Right renal cortex interstitium (tissue), 3 donors: ENCODE results near the gene PLEKHN1. TPM values are rescaled to one million over a fixed set of nuclear protein-coding genes. Genes with fewer than 3 reads are reported as not detected.

Source experiments
- DNase-seq, 3 donors: peaks; one replicate each; pipeline ENCODE4 v3.0.0-alpha.2; 2013; ENCODE audit warnings: low read depth in 3 of 3, low spot score in 2 of 3
- polyA plus RNA-seq, 3 donors: library from polyadenylated mRNA; unstranded; fragments of 120-200 nt; gene quantifications; one replicate each; pipeline ENCODE4 v1.2.1, GENCODE V29; 2013; ENCODE audit not compliant: insufficient read length in 3 of 3

Gene PLEKHN1
- polyA plus RNA-seq, 3 donors = 0.17 to 0.27 (median 0.22) TPM

DNA sequence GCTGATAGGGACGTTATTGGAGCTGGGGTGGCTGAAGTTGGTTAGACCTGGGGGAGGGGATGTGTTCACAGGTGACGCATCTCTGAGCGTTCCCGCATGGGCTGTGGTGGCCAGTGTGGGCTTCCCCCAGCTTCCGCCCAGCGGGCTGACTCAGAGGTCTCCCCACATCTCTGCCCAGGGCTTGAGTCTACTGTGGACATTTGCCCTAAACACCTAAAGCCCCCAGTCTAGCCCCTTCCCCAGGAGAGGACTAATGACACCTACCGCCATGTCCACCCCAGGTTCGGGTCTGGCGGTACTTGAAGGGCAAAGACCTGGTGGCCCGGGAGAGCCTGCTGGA, 55.6 kb downstream of the PLEKHN1 start:
- no peak for DNase-seq

DNA sequence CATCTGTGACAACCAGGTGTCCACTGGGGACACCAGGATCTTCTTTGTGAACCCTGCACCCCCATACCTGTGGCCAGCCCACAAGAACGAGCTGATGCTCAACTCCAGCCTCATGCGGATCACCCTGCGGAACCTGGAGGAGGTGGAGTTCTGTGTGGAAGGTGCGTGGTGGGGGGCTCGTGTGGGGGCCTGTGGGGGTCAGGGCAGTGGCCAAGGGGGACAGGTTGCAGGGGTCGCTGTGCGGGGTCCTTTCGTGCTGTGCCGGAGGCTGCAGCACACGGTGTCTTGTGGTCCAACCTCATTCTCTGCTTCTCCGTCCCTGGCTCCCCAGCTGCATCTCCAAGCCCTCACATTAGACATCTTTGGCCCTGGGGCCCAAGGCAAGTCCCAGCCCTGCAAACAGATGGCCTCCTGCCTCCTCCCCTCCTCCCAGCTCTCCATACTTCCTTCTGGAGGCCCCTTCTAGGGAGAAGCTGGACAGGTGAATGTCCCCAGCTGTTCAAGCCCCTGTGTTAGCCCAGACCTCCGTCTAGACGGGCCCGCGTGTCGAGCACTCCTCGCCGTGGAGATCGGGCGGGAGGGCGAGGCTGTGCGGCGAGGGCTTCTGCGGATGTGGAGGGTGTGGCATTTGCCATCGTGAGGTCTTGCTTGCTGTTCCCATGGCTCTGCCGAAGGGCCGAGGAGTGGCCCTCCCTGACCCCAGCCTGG, 56.2 kb downstream of the PLEKHN1 start:
- DNase-seq = no peak

DNA sequence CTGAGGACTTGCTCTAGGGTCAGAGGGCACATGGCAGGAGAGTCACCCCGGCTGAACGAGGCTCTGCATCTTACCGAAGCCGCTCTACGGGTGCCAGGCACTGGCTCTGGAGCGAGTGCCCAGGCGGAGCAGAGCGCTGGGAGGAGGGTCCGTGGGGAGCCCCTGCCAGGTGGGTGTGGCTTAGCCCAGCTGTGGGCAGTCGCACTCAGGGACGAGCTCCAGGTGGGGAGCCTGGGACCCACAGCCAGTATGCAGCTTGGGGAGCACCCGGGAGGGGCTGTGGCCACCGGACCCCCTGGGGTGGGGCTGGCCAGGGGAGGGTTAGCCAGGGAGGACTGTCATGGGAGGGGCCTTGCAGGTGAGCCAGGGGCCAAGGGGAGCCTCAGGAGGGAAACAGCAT, 57.4 kb downstream of the PLEKHN1 start:
- no peak for DNase-seq

DNA sequence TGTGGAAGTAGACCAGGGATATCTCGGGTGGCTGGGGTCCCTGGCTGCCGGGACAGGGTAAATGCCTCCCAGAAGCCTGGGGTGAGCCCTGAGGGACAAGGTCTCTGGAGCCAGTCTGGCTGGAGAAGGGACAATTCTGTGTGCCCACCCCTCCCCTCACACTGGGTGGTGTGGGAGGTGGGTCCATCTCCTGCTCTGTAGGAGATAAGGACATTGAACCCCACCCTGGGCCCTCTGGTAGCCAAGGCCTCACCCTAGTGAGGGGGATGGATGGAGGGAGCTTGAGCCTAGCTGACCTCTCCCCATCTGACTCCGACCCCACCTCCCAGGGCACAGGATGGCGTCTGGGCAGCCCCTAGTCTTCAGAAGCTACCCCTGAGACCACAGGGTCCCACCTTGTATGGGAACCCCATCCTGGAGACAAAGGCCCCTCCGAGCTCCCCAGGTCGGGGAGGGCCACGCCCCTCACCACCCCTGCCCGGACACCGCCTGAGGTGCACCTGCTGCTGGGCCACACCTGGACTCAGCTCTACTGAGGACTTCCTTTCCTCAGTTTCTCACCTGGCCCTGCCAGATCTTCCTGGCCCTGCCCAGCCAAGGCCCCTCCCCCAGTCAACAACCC, 58.0 kb downstream of the PLEKHN1 start:
- DNase-seq = no peak

DNA sequence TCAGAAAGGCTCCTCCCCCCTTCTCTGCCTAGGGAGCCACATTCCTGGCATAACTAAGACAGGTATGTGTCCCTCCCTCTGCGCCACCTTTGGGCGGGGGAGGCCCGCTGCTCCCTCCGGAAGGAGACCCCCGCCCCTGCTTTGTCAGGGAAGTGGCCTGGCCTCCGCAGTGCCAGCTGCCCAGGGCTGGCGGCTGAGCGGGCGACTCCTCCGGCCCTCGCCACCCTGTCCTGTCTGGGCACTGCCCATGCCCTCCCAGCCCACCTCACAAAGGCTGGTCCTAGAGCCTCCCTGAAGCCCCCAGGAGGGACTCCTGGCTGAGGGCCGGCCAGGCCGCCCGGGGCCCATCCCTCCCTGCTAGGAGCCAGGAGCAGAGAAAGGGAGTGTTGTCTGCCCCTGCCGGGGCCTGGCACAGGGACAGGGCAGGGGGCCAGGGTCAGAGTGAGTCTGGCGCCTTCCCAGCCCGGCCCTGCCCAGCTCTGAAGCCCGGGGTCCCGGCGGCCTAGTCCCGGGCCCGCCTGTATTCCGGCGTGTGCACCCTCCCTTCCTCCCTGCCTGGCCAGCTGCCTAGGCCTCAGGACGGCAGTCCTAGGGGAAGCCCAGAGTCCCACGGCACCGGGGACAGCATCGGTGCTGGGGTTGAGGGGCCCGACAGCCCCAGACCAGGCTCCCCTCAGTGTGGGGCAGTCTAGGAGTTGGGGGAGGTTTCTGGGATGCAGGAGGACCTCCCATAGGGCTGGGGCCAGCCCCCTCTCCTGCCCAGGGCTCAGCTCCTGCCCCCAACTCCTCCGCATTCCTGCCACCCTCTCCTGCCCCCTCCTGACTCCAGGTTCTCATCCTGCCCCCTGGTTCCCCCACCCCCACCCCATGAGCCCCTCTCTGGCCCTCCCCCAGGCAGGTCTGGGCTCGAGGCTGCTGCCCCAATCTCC, 58.8 kb downstream of the PLEKHN1 start:
- no peak for DNase-seq

Other genes starting within 250 kb of the PLEKHN1 start
- gene SAMD11, start 42.6 kb upstream of the PLEKHN1 start, polyA plus RNA-seq = 10 to 100 TPM; 39.9 to 43.0 (median 42.7) TPM
- 10 to 100 TPM; 56.1 to 60.0 (median 59.4) TPM for gene NOC2L, start 7.2 kb upstream of the PLEKHN1 start, polyA plus RNA-seq
- 1 to 10 TPM; 6.5 to 8.0 (median 6.5) TPM for gene KLHL17, start 5.9 kb upstream of the PLEKHN1 start, polyA plus RNA-seq
- under 1 TPM in 2 of 3 donors, not detected in 1; 0.17 to 0.21 TPM for gene PERM1, start 15.6 kb downstream of the PLEKHN1 start, polyA plus RNA-seq
- 10 to 100 TPM; 13.6 to 17.3 (median 16.1) TPM for gene HES4, start 33.6 kb downstream of the PLEKHN1 start, polyA plus RNA-seq
- gene ISG15, start 47.0 kb downstream of the PLEKHN1 start, polyA plus RNA-seq = 10 to 100 TPM in 2 of 3 donors, 1 to 10 TPM in 1; 9.4 to 15.0 (median 10.7) TPM
- gene AGRN, start 53.6 kb downstream of the PLEKHN1 start, polyA plus RNA-seq = 100 to 1,000 TPM; 178 to 219 (median 182) TPM
- under 1 TPM in 2 of 3 donors, not detected in 1; 0.29 to 0.40 TPM for gene RNF223, start 107.8 kb downstream of the PLEKHN1 start, polyA plus RNA-seq
- 1 to 10 TPM; 5.3 to 7.0 (median 6.3) TPM for gene C1orf159, start 149.6 kb downstream of the PLEKHN1 start, polyA plus RNA-seq
- under 1 TPM; 0.29 to 0.71 (median 0.58) TPM for gene TTLL10, start 207.4 kb downstream of the PLEKHN1 start, polyA plus RNA-seq
- under 1 TPM in 2 of 3 donors, not detected in 1; 0.33 to 0.68 TPM for gene TNFRSF18, start 240.1 kb downstream of the PLEKHN1 start, polyA plus RNA-seq
- 1 to 10 TPM in 1 of 3 donors, under 1 TPM in 2; 0.74 to 1.9 (median 0.93) TPM for gene TNFRSF4, start 247.7 kb downstream of the PLEKHN1 start, polyA plus RNA-seq